ENCODE results near the gene SLC24A3.

The SLC24A3 gene

GRCh38 chr20:19433371-19434350 is 221.2 kb downstream of the SLC24A3 start:
- no peak for DNase-seq

GRCh38 chr20:19435316-19435715 is 222.9 kb downstream of the SLC24A3 start:
- no peak for DNase-seq

GRCh38 chr20:19435821-19436220 is 223.4 kb downstream of the SLC24A3 start:
- no peak for DNase-seq

GRCh38 chr20:19438488-19438887 is 226.0 kb downstream of the SLC24A3 start:
- no peak for DNase-seq

GRCh38 chr20:19440660-19441527 is 228.5 kb downstream of the SLC24A3 start:
- DNase-seq = no peak

GRCh38 chr20:19446246-19446645 is 233.8 kb downstream of the SLC24A3 start:
- DNase-seq = no peak

GRCh38 chr20:19448632-19449031 is 236.2 kb downstream of the SLC24A3 start:
- no peak for DNase-seq

GRCh38 chr20:19449051-19449450 is 236.6 kb downstream of the SLC24A3 start:
- no peak for DNase-seq

- no peak for DNase-seq
These were observed 238.9 kb downstream of the SLC24A3 start for GRCh38 chr20:19451231-19451922.

GRCh38 chr20:19451923-19452295 is 239.5 kb downstream of the SLC24A3 start:
- no peak for DNase-seq

- DNase-seq = no peak
These were observed 241.0 kb downstream of the SLC24A3 start for GRCh38 chr20:19453410-19453809.

GRCh38 chr20:19453862-19454261 is 241.4 kb downstream of the SLC24A3 start:
- no peak for DNase-seq

GRCh38 chr20:19456595-19457395 is 244.4 kb downstream of the SLC24A3 start:
- no peak for DNase-seq

GRCh38 chr20:19457611-19458010 is 245.2 kb downstream of the SLC24A3 start:
- DNase-seq = no peak

GRCh38 chr20:19460386-19460785 is 247.9 kb downstream of the SLC24A3 start:
- DNase-seq = no peak

- DNase-seq = no peak
These were observed 250.0 kb downstream of the SLC24A3 start for GRCh38 chr20:19462491-19462890.

GRCh38 chr20:19463597-19463996 is 251.2 kb downstream of the SLC24A3 start:
- no peak for DNase-seq

- no peak for DNase-seq
These were observed 253.1 kb downstream of the SLC24A3 start for GRCh38 chr20:19465536-19465935.

GRCh38 chr20:19466206-19466928 is 253.9 kb downstream of the SLC24A3 start:
- no peak for DNase-seq

GRCh38 chr20:19473216-19473921 is 260.9 kb downstream of the SLC24A3 start:
- no peak for DNase-seq

- no peak for DNase-seq
These were observed 261.5 kb downstream of the SLC24A3 start for GRCh38 chr20:19473922-19474286.

All from DMS 273 treated with DMSO at 0.1 percent for 48 hours (cell line).